Measurements from ENCODE around the gene PTTG1IP.

DNA sequence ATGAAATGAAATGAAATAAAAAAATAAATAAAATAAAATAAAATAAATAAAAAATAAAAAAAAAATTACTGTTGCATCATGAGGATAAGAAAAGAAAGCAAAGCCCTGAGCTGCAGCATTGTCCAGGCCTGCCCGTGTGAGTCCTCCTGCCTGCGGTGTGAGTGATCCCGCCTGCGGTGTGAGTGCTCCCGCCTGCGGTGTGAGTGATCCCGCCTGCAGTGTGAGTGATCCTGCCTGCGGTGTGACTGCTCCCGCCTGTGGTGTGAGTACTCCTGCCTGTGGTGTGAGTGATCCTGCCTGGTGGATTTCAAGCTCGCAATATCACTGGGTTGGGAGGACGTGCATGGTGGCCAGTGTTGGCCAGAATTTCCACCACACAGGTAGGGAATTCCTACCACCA, 22.4 kb upstream of the PTTG1IP start:
- TF ChIP-seq, protein P1, sequence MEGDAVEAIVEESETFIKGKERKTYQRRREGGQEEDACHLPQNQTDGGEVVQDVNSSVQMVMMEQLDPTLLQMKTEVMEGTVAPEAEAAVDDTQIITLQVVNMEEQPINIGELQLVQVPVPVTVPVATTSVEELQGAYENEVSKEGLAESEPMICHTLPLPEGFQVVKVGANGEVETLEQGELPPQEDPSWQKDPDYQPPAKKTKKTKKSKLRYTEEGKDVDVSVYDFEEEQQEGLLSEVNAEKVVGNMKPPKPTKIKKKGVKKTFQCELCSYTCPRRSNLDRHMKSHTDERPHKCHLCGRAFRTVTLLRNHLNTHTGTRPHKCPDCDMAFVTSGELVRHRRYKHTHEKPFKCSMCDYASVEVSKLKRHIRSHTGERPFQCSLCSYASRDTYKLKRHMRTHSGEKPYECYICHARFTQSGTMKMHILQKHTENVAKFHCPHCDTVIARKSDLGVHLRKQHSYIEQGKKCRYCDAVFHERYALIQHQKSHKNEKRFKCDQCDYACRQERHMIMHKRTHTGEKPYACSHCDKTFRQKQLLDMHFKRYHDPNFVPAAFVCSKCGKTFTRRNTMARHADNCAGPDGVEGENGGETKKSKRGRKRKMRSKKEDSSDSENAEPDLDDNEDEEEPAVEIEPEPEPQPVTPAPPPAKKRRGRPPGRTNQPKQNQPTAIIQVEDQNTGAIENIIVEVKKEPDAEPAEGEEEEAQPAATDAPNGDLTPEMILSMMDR (IDR thresholded peaks at IDR 0.05; ENCODE audit: low read length) = no peak
- no peak for TF ChIP-seq EZH2 (IDR thresholded peaks at IDR 0.05; ENCODE audit: borderline replicate concordance, low read length)

Data from OCI-LY1 (cell line).